Liver (tissue), 9 donors: ENCODE data around the gene CLIC3. TPM values are rescaled to one million over a fixed set of nuclear protein-coding genes. Genes with fewer than 3 reads are reported as not detected.
A peak's percentile ranks its signal among the peaks of the same experiment; 100 is the strongest.

Experiments used
- DNase-seq: peaks from one replicate; pipeline ENCODE4 v3.0.0-alpha.2; 2017; ENCODE audit warnings: low spot score
- H3K27ac ChIP-seq, 2 donors: one replicate each; pipeline ENCODE4 v1.7.0; 2013; ENCODE audit warnings: inconsistent platforms in 2 of 2, low read length in 2 of 2, control low read depth in 1 of 2, low read depth in 1 of 2, mild to moderate bottlenecking in 1 of 2
- H3K27me3 ChIP-seq, 4 donors: one replicate each; pipeline versions ENCODE4 v1.6.1 to v1.7.0; 2013; ENCODE audit warnings: low read length in 3 of 4, inconsistent platforms in 1 of 4, mild to moderate bottlenecking in 1 of 4, moderate library complexity in 1 of 4; ENCODE audit not compliant: control insufficient read depth in 4 of 4, insufficient read depth in 4 of 4
- H3K36me3 ChIP-seq, 4 donors: one replicate each; pipeline versions ENCODE4 v1.6.1 to v1.7.0; 2013; ENCODE audit warnings: low read length in 3 of 4, mild to moderate bottlenecking in 3 of 4, low read depth in 1 of 4, moderate library complexity in 1 of 4; ENCODE audit not compliant: control insufficient read depth in 4 of 4, insufficient read depth in 3 of 4
- H3K4me1 ChIP-seq, 4 donors: one replicate each; pipeline versions ENCODE4 v1.6.1 to v1.7.0; 2013; ENCODE audit warnings: low read length in 3 of 4, mild to moderate bottlenecking in 3 of 4, moderate library complexity in 1 of 4; ENCODE audit not compliant: control insufficient read depth in 4 of 4, insufficient read depth in 4 of 4
- H3K4me3 ChIP-seq, 3 donors: one replicate each; pipeline versions ENCODE4 v1.6.1 to v1.7.0; 2013; ENCODE audit warnings: low read length in 3 of 3, control low read depth in 1 of 3, low read depth in 1 of 3, mild to moderate bottlenecking in 1 of 3
- H3K9ac ChIP-seq, 2 donors: one replicate each; pipeline ENCODE4 v1.7.0; 2013; ENCODE audit warnings: low read length in 2 of 2, mild to moderate bottlenecking in 2 of 2, moderate library complexity in 2 of 2, control low read depth in 1 of 2, low read depth in 1 of 2
- H3K9me3 ChIP-seq, 4 donors: one replicate each; pipeline versions ENCODE4 v1.6.1 to v1.7.0; 2013; ENCODE audit warnings: low read length in 3 of 4; ENCODE audit not compliant: control insufficient read depth in 4 of 4
- EGR1 ChIP-seq, 2 donors: IDR thresholded peaks; 2 replicates each; pipeline ENCODE4 v1.6.1; 2016 to 2018; ENCODE audit warnings: antibody characterized with exemption in 2 of 2, low read depth in 2 of 2
- FOXA1 ChIP-seq: IDR thresholded peaks from 2 replicates; pipeline ENCODE4 v1.6.1; 2016; ENCODE audit warnings: antibody characterized with exemption
- FOXA2 ChIP-seq: IDR thresholded peaks from 2 replicates; pipeline ENCODE4 v1.6.1; 2016; ENCODE audit warnings: antibody characterized with exemption
- GABPA ChIP-seq, 2 donors: IDR thresholded peaks in 1 of 2; conservative IDR thresholded peaks in 1 of 2; 2 replicates each; pipeline ENCODE4 v1.6.1; 2016; ENCODE audit warnings: antibody characterized with exemption in 2 of 2, mild to moderate bottlenecking in 1 of 2, moderate library complexity in 1 of 2
- HNF4A ChIP-seq, 2 donors: conservative IDR thresholded peaks; 2 replicates each; pipeline ENCODE4 v1.6.1; 2016; ENCODE audit warnings: antibody characterized with exemption in 2 of 2, mild to moderate bottlenecking in 2 of 2
- JUND ChIP-seq, 2 donors: IDR thresholded peaks; 2 replicates each; pipeline ENCODE4 v1.6.1; 2016; ENCODE audit warnings: antibody characterized with exemption in 2 of 2
- RAD21 ChIP-seq, 2 donors: IDR thresholded peaks; 2 replicates each; pipeline ENCODE4 v1.6.1; 2016; ENCODE audit warnings: antibody characterized with exemption in 2 of 2, mild to moderate bottlenecking in 2 of 2
- RXRA ChIP-seq, 2 donors: IDR thresholded peaks; 2 replicates each; pipeline ENCODE4 v1.6.1; 2017 to 2018; ENCODE audit warnings: antibody characterized with exemption in 2 of 2, mild to moderate bottlenecking in 1 of 2
- TAF1 ChIP-seq: conservative IDR thresholded peaks from 2 replicates; pipeline ENCODE4 v1.6.1; 2016; ENCODE audit warnings: antibody characterized with exemption, mild to moderate bottlenecking
- YY1 ChIP-seq: IDR thresholded peaks from 2 replicates; pipeline ENCODE4 v1.6.1; 2016; ENCODE audit warnings: antibody characterized with exemption, mild to moderate bottlenecking
- WGBS: extraction: QIAGEN DNeasy Blood & Tissue Kit; methylation state at CpG from one replicate; pipeline ENCODE4 v1.1.7; 2013; 5-methylcytosine and 5-hydroxymethylcytosine counted together
- polyA plus RNA-seq, 2 donors: library from polyadenylated mRNA; stranded (reverse) in 1 of 2; unstranded in 1 of 2; fragments of 200-250 nt in 1 of 2; fragments of >200 nt in 1 of 2; fragmentation: Nextera tagmentation in 1 of 2; extraction: Ambion mirVana in 1 of 2; gene quantifications; one replicate each; pipeline versions ENCODE4 v1.2.1 to v1.2.3, GENCODE V29; 2013 to 2015
- total RNA-seq, 2 donors: library from RNA; depleted of rRNA; stranded (reverse); fragments of >200 nt; gene quantifications; one replicate each; pipeline ENCODE4 v1.2.3, GENCODE V29; 2014
- TF ChIP-seq, protein P1 (sequence below): fragments of 150-350 bp; IDR thresholded peaks from 2 replicates; pipeline ENCODE4 v1.5.1; 2017; ENCODE audit warnings: improper control_type of control experiment, low read depth, low read length; ENCODE audit not compliant: missing input control
- TF ChIP-seq, protein P2 (sequence below): IDR thresholded peaks from 2 replicates; pipeline ENCODE4 v1.6.1; 2016; ENCODE audit warnings: antibody characterized with exemption
- TF ChIP-seq, protein P3 (sequence below): IDR thresholded peaks from 2 replicates; pipeline ENCODE4 v1.6.1; 2016; ENCODE audit warnings: antibody characterized with exemption, mild to moderate bottlenecking
- TF ChIP-seq, protein P4 (sequence below): IDR thresholded peaks from 2 replicates; pipeline ENCODE4 v1.6.1; 2016; ENCODE audit warnings: antibody characterized with exemption
- donor health status: healthy.
- donor health status: healthy.
- donor health status: healthy.
- donor health status: healthy.
- donor health status: healthy.

CLIC3 gene
- total and polyA plus RNA-seq, 4 donors = 0.33 to 0.83 (median 0.40) TPM

DNA sequence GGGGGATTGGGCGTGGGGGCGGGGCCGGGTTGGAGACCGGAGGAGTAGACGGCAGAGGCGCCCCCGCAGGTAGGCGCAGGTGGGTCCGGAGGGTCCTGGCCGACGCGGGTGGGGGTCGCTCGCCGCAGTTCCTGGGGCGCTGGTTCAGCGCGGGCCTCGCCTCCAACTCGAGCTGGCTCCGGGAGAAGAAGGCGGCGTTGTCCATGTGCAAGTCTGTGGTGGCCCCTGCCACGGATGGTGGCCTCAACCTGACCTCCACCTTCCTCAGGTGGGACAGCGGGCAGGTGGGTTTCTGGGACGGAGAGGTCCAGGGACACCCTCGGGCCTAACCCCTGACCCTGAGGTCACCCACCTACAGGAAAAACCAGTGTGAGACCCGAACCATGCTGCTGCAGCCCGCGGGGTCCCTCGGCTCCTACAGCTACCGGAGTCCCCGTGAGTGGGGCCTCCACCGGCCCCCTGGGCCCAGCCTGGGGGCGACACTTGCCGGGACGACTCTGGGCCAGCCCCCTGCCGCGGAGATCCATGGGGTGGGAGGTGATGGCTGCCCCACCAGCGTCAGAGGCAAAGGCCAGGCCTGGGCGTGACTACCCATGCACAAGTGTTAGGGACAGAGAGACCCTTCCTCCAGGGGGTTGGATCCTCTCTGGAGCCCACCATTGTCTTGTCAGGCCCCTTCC, 17.4 kb downstream of the CLIC3 start:
- TF ChIP-seq, protein P1, sequence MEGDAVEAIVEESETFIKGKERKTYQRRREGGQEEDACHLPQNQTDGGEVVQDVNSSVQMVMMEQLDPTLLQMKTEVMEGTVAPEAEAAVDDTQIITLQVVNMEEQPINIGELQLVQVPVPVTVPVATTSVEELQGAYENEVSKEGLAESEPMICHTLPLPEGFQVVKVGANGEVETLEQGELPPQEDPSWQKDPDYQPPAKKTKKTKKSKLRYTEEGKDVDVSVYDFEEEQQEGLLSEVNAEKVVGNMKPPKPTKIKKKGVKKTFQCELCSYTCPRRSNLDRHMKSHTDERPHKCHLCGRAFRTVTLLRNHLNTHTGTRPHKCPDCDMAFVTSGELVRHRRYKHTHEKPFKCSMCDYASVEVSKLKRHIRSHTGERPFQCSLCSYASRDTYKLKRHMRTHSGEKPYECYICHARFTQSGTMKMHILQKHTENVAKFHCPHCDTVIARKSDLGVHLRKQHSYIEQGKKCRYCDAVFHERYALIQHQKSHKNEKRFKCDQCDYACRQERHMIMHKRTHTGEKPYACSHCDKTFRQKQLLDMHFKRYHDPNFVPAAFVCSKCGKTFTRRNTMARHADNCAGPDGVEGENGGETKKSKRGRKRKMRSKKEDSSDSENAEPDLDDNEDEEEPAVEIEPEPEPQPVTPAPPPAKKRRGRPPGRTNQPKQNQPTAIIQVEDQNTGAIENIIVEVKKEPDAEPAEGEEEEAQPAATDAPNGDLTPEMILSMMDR = no peak
- no peak for TF ChIP-seq RAD21 (IDR thresholded peaks at IDR 0.05)
- TF ChIP-seq, protein P2, sequence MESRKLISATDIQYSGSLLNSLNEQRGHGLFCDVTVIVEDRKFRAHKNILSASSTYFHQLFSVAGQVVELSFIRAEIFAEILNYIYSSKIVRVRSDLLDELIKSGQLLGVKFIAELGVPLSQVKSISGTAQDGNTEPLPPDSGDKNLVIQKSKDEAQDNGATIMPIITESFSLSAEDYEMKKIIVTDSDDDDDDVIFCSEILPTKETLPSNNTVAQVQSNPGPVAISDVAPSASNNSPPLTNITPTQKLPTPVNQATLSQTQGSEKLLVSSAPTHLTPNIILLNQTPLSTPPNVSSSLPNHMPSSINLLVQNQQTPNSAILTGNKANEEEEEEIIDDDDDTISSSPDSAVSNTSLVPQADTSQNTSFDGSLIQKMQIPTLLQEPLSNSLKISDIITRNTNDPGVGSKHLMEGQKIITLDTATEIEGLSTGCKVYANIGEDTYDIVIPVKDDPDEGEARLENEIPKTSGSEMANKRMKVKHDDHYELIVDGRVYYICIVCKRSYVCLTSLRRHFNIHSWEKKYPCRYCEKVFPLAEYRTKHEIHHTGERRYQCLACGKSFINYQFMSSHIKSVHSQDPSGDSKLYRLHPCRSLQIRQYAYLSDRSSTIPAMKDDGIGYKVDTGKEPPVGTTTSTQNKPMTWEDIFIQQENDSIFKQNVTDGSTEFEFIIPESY = no peak
- TF ChIP-seq EGR1 (IDR thresholded peaks at IDR 0.05; ENCODE audit: low read depth in 2 of 2) = no peak
- no peak for TF ChIP-seq HNF4A (conservative IDR thresholded peaks at IDR 0.05)
- TF ChIP-seq RXRA (IDR thresholded peaks at IDR 0.05) = no peak
- no peak overlapping the region for H3K4me3 ChIP-seq
- peaks cover 0 to 2% (median 0%) of the 10 kb centered on the region in 4 donors for H3K27me3 ChIP-seq
- H3K4me1 ChIP-seq = peaks cover 0 to 7% (median 4%) of the 10 kb centered on the region in 4 donors
- H3K27ac ChIP-seq = no peak overlapping the region
- no peak overlapping the region for H3K9ac ChIP-seq
- H3K36me3 ChIP-seq = no peaks in the 10 kb centered on the region
- no peak for DNase-seq
- WGBS = 56% methylated on average over 41 of the region's 41 CpGs
- H3K9me3 ChIP-seq = no peaks in the 10 kb centered on the region

DNA sequence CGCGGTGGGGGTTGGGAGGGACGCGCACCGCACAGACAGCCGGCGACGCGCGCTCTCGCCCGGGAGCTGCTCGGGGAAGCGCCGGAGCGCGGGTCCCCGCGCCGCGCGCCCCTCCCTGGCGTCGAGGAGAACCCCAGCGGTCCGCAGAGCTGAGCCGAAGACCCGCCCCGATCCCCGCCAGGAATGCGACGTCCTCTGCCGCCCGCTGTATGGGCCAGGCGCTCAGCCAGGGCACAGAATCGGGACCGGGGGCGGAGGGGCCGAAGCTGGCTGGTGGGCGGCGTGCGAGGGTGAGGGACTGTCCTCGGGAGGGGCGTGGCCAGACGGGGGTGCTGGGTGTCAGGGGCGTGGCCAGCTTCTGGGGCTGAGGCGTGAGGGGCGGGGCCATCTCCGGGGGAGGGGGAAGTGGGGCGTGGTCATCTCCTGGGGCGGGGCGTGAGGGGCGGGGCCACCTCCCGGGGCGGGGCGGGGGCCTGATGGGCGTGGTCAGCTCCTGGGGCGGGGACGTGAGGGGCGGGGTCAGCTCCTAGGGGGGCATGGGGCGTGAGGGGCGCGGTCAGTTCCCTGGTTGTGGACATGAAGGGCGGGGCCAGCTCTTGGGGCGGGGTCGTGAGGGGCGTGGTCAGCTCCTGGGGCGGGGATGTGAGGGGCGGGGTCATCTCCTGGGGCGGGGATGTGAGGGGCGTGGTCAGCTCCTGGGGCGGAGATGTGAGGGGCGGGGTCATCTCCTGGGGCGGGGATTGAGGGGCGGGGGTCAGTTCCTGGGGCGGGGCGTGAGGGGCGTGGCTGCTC, 18.1 kb downstream of the CLIC3 start:
- Histone ChIP-seq H3K4me3 (peak overlapping the region in 1 of 3 donors; percentile 33), H3K9me3 (no peaks in the 10 kb centered on the region), H3K27ac (no peak overlapping the region), H3K9ac (no peak overlapping the region), H3K36me3 (no peaks in the 10 kb centered on the region), H3K4me1 (peaks cover 0 to 7% (median 4%) of the 10 kb centered on the region in 4 donors), H3K27me3 (no peaks in the 10 kb centered on the region)
- peak; percentile 47 for DNase-seq
- 6% methylated on average over 78 of the region's 78 CpGs for WGBS
- TF ChIP-seq RAD21 (IDR thresholded peaks at IDR 0.05) (no peak), YY1 (no peak), JUND (IDR thresholded peaks at IDR 0.05) (no peak), FOXA1 (no peak), TAF1 (no peak), RXRA (IDR thresholded peaks at IDR 0.05) (no peak), EGR1 (IDR thresholded peaks at IDR 0.05; ENCODE audit: low read depth in 2 of 2) (no peak), HNF4A (conservative IDR thresholded peaks at IDR 0.05) (no peak), FOXA2 (no peak), GABPA (IDR thresholded peaks at IDR 0.05 in 1 of 2, conservative IDR thresholded peaks at IDR 0.05 in 1 of 2) (no peak)
- TF ChIP-seq, protein P1 = no peak
- TF ChIP-seq, protein P3, sequence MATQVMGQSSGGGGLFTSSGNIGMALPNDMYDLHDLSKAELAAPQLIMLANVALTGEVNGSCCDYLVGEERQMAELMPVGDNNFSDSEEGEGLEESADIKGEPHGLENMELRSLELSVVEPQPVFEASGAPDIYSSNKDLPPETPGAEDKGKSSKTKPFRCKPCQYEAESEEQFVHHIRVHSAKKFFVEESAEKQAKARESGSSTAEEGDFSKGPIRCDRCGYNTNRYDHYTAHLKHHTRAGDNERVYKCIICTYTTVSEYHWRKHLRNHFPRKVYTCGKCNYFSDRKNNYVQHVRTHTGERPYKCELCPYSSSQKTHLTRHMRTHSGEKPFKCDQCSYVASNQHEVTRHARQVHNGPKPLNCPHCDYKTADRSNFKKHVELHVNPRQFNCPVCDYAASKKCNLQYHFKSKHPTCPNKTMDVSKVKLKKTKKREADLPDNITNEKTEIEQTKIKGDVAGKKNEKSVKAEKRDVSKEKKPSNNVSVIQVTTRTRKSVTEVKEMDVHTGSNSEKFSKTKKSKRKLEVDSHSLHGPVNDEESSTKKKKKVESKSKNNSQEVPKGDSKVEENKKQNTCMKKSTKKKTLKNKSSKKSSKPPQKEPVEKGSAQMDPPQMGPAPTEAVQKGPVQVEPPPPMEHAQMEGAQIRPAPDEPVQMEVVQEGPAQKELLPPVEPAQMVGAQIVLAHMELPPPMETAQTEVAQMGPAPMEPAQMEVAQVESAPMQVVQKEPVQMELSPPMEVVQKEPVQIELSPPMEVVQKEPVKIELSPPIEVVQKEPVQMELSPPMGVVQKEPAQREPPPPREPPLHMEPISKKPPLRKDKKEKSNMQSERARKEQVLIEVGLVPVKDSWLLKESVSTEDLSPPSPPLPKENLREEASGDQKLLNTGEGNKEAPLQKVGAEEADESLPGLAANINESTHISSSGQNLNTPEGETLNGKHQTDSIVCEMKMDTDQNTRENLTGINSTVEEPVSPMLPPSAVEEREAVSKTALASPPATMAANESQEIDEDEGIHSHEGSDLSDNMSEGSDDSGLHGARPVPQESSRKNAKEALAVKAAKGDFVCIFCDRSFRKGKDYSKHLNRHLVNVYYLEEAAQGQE = no peak
- TF ChIP-seq, protein P4, sequence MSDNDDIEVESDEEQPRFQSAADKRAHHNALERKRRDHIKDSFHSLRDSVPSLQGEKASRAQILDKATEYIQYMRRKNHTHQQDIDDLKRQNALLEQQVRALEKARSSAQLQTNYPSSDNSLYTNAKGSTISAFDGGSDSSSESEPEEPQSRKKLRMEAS = no peak
- TF ChIP-seq, protein P2 = no peak
